ENCODE results near the gene NFIX.

DNA sequence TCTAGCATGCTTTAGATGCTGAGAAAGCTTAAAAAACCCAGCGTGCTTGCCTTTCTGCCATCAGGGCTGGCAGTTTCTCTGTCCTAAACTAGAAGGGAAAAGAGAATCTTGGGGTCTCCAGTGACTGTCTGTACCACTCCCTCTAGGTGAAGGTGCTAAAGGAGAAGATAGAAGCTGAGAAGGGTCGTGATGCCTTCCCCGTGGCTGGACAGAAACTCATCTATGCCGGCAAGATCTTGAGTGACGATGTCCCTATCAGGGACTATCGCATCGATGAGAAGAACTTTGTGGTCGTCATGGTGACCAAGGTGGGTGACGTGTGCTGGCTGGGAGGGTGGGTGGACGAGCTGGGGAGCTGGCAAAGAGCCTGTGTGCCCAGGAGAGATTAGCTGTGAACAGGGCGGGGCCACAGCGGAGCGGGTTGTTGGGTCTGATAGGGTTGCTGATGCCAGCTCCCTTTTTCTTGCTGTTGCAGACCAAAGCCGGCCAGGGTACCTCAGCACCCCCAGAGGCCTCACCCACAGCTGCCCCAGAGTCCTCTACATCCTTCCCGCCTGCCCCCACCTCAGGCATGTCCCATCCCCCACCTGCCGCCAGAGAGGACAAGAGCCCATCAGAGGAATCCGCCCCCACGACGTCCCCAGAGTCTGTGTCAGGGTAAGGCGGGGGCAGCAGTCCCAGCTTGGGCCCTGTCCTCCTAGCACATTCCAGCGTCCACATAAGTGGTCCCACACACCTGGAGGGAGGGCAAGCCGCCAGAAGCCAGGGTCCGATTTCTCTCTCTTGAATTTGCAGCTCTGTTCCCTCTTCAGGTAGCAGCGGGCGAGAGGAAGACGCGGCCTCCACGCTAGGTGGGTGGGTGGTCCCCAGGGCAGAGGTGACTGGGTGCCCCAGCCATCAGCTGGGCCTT lies 47.3 kb upstream of the NFIX start:
- TF ChIP-seq CTCF (IDR thresholded peaks at IDR 0.05; ENCODE audit: insufficient read depth, low read depth, low read length), result no peak
- no peak for TF ChIP-seq EZH2 (IDR thresholded peaks at IDR 0.05; ENCODE audit: insufficient read depth, low read length)

Measured in astrocyte (in vitro differentiated cells and primary cell).